SKM-1 treated with dmso at 0.1 percent for 144 hours (cell line): ENCODE measurements around the gene CDKN2D.

Source experiments
- DNase-seq: peaks from one replicate; lab custom pipeline; 2025; ENCODE audit not compliant: unreplicated experiment; lab: John Stamatoyannopoulos, UW

The CDKN2D gene

DNA sequence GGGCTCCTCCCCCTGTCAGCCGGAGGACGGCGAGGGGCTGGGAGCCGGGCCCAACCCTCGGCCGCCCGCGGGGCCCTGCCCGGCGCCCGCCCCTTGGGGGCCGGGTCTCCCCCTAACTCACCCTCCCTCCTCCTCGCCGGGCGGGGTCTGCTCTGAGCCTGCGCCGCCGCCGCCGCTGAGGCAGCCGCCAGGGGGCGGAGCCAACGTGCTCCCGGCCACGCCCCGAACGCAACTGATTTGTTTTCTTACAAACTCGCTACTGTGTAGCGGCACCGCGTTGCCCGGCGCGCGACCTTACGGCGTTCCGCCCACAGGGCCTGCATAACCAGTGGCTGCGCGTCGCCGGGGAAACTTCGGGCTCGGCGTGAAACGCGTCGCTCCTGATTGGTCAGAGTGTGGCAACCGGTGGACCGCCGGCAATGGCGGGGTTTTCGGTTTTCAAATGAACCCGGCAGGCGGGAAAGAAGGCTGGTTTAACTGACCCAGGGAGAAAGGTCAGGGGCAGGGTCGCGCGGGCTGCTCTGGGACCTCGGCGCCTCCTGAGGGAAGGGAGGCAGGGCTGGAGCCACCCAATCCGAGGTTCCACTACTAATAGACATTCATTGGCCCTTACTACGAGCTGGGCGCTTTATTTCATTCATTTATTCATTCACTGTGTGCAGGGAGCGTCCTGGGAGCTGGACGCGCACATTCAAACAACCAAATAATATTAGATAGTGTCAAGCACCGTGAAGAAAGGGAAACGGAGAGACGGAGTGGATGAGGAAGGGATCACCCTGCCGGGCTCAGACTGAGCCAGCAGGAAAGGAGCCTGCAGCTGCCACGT is at the start of gene CDKN2D:
Gene CDKN2D (minus strand): TSS at position 154 of the 826 bp plus-strand sequence. CDS start 326 bp downstream, outside the sequence.
- DNase-seq, result peak; percentile 97

DNA sequence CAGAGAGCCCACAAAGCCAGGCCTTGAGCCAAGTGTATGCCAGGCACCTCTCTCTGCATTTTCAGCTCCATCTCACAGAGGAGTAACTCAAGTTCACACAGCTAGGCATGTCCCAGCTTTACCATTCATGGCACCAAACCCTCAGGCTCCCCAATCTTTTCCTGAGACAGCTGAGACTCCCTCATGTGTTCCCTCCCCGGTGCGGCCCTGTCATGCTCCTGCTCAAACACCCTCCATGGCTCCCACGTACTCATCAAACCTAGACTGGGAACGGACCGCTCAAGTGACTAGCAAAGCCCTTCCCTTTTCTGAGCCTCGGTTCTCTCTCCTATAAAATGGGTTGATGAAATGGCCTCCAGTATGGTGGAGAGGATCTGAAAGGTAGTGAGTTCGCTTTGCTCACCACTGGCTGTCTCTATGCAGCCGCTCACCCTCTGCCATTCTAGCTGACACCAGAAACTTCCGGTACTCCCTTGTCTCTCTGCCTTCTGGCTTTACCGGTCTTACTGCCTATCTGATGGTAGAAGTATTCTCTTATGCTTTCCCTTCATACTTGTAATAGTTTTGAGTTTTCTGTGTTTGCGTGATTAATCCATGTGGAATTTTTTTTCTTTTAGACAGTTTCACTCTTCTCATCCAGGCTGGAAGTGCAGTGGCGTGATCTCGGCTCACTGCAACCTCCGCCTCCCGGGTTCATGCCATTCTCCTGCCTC is 48.8 kb upstream of the CDKN2D start:
- DNase-seq, result no peak

DNA sequence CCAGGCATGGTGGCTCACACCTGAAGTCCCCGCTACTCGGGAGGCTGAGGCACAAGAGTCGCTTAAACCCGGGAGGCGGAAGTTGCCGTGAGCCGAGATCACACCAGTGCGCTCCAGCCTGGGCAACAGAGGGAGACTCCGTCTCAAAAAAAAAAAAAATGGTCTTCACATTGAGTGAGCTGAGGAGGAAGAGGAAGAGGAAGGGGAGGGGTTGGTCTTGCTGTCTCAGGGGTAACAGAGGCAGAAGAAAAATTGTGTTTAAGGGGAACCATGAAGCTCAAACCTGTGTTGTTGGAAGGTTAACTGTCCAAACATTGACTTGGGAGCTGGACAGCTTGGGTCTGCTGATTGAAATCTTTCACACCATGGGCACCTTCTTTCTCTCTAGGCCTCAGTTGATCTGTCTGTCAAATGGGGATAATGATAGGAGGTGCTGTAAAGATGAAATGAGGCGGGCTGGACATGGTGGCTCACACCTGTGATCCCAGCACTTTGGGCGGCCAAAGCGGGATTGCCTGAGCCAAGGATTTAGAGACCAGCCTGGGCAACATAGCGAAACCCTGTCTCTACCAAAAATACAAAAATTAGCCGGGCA is 46.7 kb upstream of the CDKN2D start:
- DNase-seq, result peak; percentile 15

DNA sequence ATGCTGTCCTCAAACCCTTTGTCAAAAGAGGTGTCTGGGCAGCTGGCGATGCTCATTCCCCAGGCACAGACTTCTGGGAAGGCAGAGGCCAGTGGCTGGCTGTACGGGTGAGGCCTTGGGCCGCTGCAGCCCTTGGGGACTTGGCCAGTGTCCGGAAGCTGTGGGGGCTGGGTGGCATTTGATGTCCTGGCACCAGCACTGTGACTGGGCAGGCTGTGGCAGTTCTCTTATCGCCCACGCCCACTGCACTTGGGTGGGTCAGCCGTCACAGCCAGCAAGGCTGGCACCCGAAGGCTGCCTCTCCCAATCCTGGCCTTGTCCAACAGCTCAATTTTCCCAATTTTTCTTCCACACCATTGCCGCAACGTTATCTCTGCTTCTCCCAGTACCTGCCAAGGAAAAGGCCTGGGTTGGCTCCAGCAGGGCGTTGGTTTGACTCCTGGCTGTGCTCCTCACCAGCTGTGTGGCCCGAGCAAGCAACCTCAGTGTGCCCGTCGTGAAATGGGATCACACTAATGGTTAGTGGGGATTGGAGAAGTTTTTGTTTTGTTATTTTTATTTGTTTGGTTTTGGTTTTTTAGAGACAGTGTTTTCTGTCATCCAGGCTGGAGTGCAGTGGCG is 43.8 kb upstream of the CDKN2D start:
- DNase-seq, result no peak

DNA sequence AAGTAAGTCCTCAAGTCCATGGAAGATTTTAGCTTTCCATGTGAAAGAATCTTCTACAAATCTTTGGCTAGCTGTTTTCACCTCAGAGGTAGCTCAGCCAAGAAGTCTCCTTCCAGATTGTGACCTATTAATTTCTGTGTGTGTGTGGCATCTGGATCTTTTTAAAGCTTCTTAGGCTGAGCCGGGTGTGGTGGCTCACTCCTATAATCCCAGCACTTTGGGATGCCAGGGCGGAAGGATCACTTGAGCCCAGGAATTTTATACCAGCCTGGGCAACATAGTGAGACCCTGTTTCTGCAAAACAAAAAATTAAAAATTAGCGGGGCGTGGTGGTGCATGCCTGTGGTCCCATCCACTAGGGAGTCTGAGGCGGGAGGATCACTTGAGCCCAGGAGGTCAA is 43.1 kb upstream of the CDKN2D start:
- no peak for DNase-seq

DNA sequence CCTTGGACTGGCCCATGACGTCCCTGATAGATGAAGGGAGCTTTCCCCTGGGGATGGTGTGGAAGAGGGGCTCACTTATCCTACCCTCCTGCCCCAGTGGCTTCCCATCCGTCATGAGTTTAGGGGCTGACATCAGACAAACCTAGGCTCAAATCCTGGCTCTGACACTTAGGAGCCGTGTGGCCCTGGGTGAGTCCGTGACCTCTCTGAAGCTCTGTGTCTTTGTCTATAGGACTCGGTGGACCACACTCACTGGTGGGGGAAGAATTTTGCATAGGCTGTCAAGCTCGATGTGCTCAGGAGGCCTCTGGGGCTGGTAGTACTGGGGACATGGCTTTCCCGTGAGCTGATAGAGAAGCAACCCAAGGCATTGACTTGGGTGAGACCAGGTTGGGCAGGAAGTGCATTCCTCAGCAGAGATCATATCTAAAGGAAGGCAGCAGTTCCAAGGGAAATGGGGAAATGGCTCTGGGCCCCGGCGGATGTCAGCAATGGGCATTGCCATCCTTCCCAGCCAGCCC is 35.7 kb upstream of the CDKN2D start:
- DNase-seq, result no peak

DNA sequence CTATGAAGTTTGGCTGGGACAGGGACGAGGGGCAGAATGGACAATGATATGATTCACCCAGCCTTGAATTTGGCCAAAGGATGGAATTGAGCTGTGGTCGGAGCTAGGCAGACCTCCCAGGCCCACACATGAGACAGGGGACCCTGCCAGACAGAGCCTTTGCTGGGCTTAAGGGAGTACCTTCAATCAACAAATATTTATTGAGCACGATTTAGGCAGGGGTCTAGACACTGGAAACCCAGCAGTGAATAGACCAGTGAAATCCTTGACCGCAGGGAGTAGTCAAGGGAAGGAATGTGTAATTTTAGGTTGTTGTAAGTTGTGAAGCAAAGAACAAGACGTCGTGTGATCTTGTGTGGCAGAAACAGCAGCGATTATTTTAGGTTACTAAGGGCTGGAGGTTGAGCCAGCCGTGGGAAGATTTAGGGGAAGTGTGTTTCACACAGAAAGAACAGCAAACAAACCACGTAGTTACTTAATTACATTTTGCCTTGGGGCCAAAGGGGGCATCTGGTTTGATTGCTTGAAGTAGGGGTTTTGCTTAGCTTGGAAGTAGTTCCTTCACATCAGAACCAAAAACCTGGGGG is 35.2 kb upstream of the CDKN2D start:
- peak; percentile 77 for DNase-seq

DNA sequence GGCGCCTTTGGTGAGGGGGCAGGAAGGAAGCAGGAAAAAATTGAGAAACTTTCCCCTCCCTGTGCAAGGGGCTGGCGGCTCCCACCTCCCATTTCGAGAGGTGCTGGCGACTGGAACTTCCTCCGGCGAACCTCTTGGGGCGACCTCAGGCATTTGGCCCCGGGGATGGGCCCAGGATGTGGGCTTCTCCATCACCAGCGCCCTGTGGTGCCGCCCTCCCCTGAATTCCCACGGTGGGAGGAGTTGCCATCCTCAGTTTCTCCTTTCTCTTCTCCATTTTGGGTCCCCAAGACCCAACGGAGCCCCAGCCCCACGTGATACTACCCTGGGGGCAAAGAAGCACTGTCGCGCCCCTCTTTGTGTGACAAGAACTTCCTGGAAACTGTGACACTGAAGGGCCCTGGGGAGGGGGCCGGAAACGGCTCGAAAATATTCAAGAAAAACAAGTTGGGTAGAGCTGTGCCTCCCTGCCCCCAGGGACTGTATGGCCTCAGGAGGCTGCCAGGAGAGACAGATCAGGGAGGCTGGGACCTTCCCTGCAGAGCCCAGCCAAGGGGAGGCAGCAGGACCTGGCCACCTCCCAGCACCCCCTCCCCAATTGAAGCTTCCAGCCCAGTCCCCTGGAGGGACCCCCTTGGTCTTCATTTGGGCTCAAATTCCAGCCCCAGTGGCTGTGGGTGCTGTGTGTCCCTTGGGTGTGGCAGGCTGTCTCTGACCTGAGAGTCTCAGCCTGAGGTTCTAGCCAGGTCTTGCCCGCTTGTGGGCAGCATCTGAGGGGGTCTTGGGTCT is 34.5 kb upstream of the CDKN2D start:
- DNase-seq, result no peak

DNA sequence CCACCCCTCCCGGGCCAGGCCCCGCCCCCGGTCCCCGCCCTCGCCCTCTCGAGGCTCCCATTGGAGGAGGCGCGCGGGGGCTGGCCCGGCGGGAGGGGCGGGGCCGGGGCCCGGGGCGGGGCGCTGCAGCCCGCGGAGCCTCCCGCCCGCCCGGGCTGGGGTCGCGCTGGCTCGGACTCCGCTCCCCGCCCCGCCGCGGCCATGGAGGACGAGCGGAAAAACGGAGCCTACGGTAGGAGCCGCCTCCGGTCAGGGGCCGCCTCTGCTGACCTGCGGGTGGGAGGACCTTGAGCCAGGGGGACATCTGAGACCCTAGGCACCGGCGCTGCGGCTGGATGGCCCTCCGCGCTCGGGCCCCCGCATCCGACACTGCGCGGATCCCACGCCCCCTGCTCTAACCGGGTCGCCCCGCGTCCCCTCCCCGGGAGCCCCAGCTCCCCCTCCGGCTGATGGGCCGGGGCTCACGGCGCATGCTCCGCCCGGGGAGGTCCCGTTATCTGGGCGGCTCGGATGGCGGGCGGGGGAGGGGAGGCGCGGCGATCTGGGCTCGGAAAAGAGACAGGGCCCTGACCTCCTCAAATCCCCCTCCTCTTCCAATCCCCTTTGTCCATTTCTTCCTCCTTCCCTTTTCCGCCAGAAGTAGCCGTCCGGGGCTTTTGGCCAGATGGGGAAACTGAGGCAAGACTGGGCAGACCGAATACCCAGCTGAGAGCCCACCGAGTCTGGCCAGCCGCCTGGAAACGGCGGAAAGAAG is 33.7 kb upstream of the CDKN2D start:
- DNase-seq, result peak; percentile 53

DNA sequence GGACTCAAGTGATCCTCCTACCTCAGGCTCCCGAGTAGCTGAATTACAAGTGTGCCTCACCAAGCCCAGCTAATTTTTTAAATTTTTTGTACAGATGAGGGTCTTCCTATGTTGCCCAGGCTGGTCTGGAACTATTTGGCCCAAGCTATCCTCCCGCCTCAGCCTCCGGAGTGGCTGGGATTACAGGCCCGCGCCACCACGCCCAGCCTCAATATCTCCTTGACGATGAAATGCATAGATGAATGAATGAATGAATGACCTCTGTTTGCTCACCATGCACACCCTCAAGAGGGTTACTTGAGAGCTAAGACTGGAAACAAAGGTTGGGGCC is 33.2 kb upstream of the CDKN2D start:
- no peak for DNase-seq

DNA sequence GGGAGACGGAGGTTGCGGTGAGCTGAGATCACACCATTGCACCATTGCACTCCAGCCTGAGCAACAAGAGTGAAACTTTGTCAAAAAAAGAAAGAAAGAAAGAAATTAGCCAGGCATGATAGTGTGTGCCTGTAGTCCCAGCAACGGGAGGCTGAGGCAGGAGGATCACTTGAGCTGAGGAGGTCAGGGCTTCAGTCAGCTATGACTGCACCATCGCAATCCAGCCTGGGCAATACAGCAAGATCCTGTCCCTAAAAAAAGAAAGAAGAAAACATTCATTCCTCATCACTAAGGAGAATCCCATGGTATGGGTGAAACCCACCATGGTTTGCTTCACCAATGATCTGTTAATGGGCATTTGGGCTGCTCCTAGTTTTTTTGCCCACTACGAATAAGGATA is 31.4 kb upstream of the CDKN2D start:
- no peak for DNase-seq

DNA sequence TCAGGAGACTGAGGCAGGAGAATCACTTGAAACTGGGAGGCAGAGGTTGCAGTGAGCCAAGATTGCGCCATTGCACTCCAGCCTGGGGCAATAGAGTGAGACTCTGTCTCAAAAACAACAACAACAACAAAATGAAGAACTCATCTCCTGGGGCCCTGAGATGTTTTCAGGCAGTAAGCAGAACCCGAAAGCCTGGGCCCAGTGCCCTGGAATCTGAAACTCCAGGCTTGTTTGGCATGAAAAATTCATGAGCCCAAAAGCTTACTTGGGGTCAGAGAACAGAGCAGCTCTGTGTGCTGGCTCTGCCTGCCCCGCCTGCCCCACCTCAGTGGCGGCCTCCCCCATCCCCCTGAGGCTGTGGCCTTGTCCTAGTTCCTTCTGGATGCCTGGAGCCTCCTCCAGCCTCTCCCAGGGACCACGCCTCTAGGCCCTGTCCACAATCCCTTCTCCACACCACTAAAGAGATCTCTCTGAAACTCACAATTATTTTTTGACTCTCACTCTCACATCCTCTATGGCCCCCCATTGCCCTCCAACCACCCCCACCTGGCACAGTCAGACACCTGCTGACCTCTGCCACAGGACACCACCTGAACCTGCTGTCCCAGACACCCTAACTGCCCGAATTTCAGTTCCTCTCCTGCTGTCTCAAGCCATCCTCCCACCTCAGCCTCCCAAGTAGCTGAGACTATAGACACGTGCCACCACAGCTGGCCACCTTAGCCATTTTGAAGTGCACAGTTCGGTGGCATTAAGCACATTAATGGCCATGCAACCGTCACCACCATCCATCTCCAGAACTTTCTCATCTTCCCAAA is 25.2 kb upstream of the CDKN2D start:
- no peak for DNase-seq

DNA sequence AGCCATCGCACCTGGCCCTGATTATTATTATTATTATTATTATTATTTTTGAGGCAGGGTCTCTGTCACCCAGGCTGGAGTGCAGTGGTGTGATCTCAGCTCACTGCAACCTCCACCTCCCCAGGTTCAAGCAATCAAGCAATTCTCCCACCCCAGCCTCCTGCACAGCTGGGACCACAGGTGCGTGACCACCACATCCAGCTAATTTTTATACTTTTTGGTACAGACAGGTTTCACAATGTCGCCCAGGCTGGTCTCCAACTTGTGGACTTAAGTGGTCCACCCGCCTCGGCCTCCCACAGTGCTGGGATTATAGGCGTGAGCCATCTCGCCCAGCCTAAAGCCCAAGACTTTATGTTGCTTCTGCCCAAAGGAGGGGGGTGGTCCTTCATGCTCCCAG is 24.4 kb upstream of the CDKN2D start:
- DNase-seq, result no peak

DNA sequence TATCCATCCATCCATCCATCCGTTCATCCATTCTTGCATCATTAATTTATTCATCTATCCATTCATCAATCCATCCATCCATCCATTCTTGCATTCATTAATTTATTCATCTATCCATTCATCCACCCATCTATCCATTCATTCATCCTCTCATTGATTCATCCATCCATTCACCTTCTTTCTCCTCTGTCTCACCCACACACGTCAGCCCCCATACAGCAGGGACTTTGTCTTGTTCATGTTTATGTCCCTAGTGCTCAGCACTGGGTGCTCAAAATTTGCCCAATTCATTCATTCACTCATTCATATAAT is 19.0 kb upstream of the CDKN2D start:
- DNase-seq, result no peak

DNA sequence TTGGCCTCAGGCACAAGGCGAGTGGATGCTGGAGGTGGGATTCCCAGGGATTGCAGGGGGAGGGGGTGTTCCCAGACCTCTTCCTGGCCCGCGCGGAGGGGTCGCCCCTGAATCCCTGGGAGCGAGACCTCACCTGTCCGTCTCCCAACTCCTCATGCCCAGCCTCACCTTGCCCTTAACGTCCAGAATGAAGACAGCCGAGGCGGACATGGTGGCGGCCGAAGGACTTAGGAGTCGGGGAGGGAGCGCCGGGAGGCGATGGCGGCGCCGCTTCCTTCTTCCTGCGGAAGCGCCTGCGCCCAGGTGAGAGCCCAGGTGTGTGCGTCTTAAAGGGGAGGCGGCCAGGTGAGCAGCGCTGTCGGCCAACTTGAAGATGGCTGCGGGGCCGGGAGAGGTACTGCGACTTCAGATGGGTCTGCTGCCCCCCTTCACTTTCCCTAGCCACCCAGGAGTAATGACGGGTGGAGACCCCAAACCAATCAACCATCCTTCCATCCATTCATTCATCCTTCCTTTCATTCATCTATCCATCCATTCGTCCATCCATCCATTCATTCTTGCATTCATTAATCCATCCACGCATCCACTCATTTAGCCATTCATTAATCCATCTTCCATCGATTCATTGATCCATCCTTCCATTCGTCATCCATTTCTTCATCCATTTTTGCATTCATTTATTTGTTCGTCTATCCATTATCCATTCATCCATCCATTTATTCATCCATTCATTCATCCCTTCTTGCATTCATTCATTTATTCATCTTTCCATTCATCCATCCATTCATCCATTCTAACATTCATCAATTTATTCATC is 18.5 kb upstream of the CDKN2D start, which contains the start of gene AP1M2:
Gene AP1M2 (minus strand): TSS at position 291 of the 817 bp plus-strand sequence. CDS start 81 bp downstream, at position 210.
- DNase-seq, result no peak

DNA sequence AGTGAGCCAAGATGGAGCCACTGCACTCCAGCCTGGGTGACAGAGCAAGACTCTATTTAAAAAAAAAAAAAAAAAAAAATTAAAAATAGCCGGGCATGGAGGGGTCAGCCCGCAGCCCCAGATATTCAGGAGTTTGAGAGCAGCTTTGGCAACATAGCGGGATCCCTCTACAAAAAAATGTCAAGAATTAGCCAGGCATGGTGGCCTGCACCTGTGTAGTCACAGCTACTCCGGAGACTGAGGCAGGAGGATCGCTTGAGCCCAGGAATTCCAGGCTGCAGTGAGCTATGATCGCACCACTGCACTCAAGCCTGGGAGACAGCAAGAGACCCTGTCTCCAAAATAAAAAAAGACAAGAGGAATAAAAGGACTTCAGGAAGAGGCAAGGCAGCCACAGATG is 17.6 kb upstream of the CDKN2D start:
- DNase-seq, result no peak

DNA sequence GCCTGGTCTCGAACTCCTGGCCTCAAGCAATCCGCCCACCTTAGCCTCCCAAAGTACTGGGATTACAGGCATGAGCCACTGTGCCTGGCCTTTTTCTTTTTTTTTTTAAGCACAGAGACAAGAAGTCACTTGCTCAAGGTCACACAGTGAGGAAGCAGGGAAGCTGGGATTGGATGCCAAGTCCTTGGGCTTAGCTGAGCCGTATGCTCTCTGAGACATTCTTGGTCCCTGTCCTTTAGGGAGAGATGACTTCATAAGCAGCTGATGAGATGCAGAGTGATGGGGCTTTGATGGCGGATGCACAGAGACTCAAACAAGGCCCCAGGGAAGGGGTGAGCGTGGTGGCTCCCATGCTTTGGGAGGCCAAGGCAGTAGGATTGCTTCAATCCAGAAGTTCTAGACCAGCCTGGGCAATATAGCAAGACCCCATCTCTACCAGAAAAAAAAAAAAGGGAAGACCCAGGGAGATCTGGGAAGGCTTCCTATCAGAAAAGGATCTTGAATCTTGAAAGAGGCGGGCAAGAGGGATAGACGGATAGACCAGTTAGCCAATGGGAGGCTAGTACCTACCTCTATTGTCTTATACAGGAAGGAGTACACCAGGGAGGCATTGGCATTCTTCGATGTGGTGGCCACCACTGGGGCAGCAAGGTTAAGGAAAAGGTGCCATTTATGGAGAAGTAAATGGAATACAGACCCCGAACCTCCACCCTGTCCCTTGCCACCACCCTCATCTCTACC is 14.4 kb upstream of the CDKN2D start:
- no peak for DNase-seq
